ENCODE results near the gene SRP68. TPM values are rescaled to one million over a fixed set of nuclear protein-coding genes. Genes with fewer than 3 reads are reported as not detected.

Gene SRP68
- total and polyA plus RNA-seq, 2 of the 8 experiments (the other 6 are each of a cell fraction or from before 2014, with no cell fraction given) = 57.7 to 83.5 TPM

DNA sequence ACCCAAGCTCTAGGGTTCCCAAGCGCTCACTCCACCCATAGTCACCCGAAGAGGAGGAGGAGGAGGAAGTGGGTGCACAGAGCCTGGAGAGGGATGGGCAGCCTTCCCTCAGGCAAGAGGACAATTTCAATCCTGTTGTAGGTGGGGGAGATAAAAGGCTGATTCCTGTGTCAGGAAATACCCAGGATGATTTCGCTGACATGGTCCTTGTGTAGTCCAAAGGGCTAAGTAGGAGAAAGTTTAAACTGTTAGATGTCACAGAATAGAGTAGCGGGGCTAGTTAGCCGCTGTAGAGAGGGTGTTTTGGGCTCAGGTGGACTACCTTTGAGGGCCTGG is 32.5 kb upstream of the SRP68 start (continued):
- TF ChIP-seq CHD7 (IDR thresholded peaks at IDR 0.05; ENCODE audit: insufficient replicate concordance, low read length) (no peak), ASH2L (IDR thresholded peaks at IDR 0.05; ENCODE audit: low read length) (no peak), CBX8 (IDR thresholded peaks at IDR 0.05; ENCODE audit: borderline replicate concordance, low read depth, low read length) (no peak), SIX5 (IDR thresholded peaks at IDR 0.05; ENCODE audit: low read depth, low read length) (no peak), SIRT6 (IDR thresholded peaks at IDR 0.05; ENCODE audit: low read length) (no peak), FOSL1 (IDR thresholded peaks at IDR 0.05; ENCODE audit: insufficient read depth, low read depth, low read length) (no peak), TEAD4 (IDR thresholded peaks at IDR 0.05; ENCODE audit: low read depth, low read length) (no peak), RBBP5 (IDR thresholded peaks at IDR 0.05; ENCODE audit: borderline replicate concordance, low read depth, low read length) (no peak), GABPA (IDR thresholded peaks at IDR 0.05; ENCODE audit: borderline replicate concordance, insufficient read depth, low read length) (no peak)
- TF ChIP-seq, protein P1, sequence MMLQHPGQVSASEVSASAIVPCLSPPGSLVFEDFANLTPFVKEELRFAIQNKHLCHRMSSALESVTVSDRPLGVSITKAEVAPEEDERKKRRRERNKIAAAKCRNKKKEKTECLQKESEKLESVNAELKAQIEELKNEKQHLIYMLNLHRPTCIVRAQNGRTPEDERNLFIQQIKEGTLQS (IDR thresholded peaks at IDR 0.05; ENCODE audit: insufficient read depth, low read depth, low read length) = no peak
- TF ChIP-seq, protein P2, sequence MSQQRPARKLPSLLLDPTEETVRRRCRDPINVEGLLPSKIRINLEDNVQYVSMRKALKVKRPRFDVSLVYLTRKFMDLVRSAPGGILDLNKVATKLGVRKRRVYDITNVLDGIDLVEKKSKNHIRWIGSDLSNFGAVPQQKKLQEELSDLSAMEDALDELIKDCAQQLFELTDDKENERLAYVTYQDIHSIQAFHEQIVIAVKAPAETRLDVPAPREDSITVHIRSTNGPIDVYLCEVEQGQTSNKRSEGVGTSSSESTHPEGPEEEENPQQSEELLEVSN (IDR thresholded peaks at IDR 0.05) = no peak

All from H1 (cell line).